Aorta (tissue), 5 donors: Measurements from ENCODE around the gene KANSL2. TPM values are rescaled to one million over a fixed set of nuclear protein-coding genes. Genes with fewer than 3 reads are reported as not detected.

Source experiments
- ATAC-seq: fragments of 200-7000 bp; cut with Tn5 transposase; one replicate; pipeline ENCODE4 v1.9.1; 2022; ENCODE audit warnings: moderate library complexity; ENCODE audit not compliant: low FRiP score
- DNase-seq, 2 donors: peaks; one replicate each; pipeline ENCODE4 v3.0.0-alpha.2; 2020
- H3K27ac ChIP-seq, 2 donors: one replicate each; pipeline ENCODE4 v1.5.1; 2013; ENCODE audit warnings: low read length in 2 of 2, mild to moderate bottlenecking in 2 of 2, moderate library complexity in 2 of 2, control low read depth in 1 of 2, inconsistent platforms in 1 of 2, low read depth in 1 of 2
- H3K27me3 ChIP-seq, 2 donors: one replicate each; pipeline ENCODE4 v1.6.1; 2013; ENCODE audit warnings: control low read depth in 1 of 2, low read length in 1 of 2, mild to moderate bottlenecking in 1 of 2, moderate library complexity in 1 of 2; ENCODE audit not compliant: insufficient read depth in 2 of 2, control insufficient read depth in 1 of 2
- H3K36me3 ChIP-seq, 2 donors: one replicate each; pipeline ENCODE4 v1.6.1; 2013; ENCODE audit warnings: control low read depth in 1 of 2, low read length in 1 of 2, mild to moderate bottlenecking in 1 of 2; ENCODE audit not compliant: insufficient read depth in 2 of 2, control insufficient read depth in 1 of 2
- H3K4me1 ChIP-seq, 2 donors: one replicate each; pipeline ENCODE4 v1.6.1; 2013; ENCODE audit warnings: low read length in 2 of 2, control low read depth in 1 of 2, mild to moderate bottlenecking in 1 of 2, moderate library complexity in 1 of 2; ENCODE audit not compliant: insufficient read depth in 2 of 2, control insufficient read depth in 1 of 2
- H3K4me3 ChIP-seq, 2 donors: one replicate each; pipeline ENCODE4 v1.5.1; 2013; ENCODE audit warnings: low read length in 2 of 2, control low read depth in 1 of 2, mild to moderate bottlenecking in 1 of 2
- H3K9me3 ChIP-seq: one replicate; pipeline ENCODE4 v1.6.1; 2013; ENCODE audit warnings: mild to moderate bottlenecking, low read length; ENCODE audit not compliant: control insufficient read depth
- WGBS, 2 donors: extraction: QIAGEN DNeasy Blood & Tissue Kit; methylation state at CpG; one replicate each; pipeline ENCODE4 v1.1.7; 2013; 5-methylcytosine and 5-hydroxymethylcytosine counted together
- intact Hi-C, 2 donors: fragments of 100-400 bp; cut with DNase I; formaldehyde crosslinking; loops; one replicate each; pipeline versions ENCODE4 v1.14.2 to v1.15.0; 2022
- microRNA-seq, 2 donors: library from miRNA; unstranded; fragments of <30 nt; microRNA quantifications; one replicate each; pipeline ENCODE4 v1.2.0, GENCODE V29; 2020
- polyA plus RNA-seq, 2 donors: library from polyadenylated mRNA; stranded (reverse); fragments of 200-250 nt; gene quantifications; one replicate each; pipeline ENCODE4 v1.2.3, GENCODE V29; 2013
- total RNA-seq, 2 donors: library from RNA; stranded (reverse); fragmentation: NEBNext Ultra II Directional; extraction: Animal tissue kit (Norgen Biotek cat#: 25700); gene quantifications; one replicate each; pipeline ENCODE4 v1.2.1, GENCODE V29; 2021
- donor health status: healthy with polysubstance abuse.
- donor health status: Bipolar disorder and iron deficiency.
- donor health status: DM: no; HTN: no; CAD: no.
- donor health status: DM: no; HTN: no; CAD: no.
- donor health status: DM: yes; HTN: yes; CAD: no.

Gene KANSL2
- total and polyA plus RNA-seq, 4 donors: 18.7 to 31.0 (median 24.5) TPM

DNA sequence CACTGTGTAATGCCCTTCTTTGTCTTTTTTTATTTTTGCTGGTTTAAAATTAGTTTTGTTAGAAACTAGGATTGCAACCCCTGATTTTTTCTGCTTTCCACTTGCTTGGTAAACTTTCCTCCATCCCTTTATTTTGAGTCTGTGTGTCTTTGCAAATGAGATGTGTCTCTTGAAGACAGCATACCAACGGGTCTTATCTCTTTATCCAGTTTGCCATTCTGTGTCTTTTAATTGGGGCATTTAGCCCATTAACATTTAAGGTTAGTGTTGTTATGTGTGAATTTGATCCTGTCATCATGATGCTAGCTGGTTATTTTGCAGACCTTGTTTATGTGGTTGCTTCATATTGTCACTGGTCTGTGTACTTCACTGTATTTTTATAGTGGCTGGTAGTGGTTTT, 68.7 kb downstream of the KANSL2 start:
- DNase-seq: no peak
- Histone ChIP-seq H3K36me3 (no peaks in the 10 kb centered on the region), H3K4me1 (no peaks in the 10 kb centered on the region), H3K27me3 (no peaks in the 10 kb centered on the region), H3K4me3 (no peak overlapping the region), H3K9me3 (peaks cover 4% of the 10 kb centered on the region), H3K27ac (no peak overlapping the region)
- ATAC-seq: no peak
- intact Hi-C loops: no loop called here
- 85 to 86% methylated on average over 1 of the region's 1 CpG for WGBS, 2 donors

Small RNA genes within 50 kb of the gene (microRNA-seq; reads per million reads assigned to microRNA genes)
- 0 to 4.2 reads per million in 2 donors for gene MIR1291

Other genes starting within 250 kb of the KANSL2 start
- not detected for gene ANP32D, start 209.7 kb downstream of the KANSL2 start, total RNA-seq
- not detected for gene ANP32D, start 209.7 kb downstream of the KANSL2 start, polyA plus RNA-seq
- under 1 TPM in 1 of 2 donors, not detected in 1; 0.65 TPM for gene C12orf54, start 199.7 kb downstream of the KANSL2 start, total RNA-seq
- gene C12orf54, start 199.7 kb downstream of the KANSL2 start, polyA plus RNA-seq: 1 to 10 TPM in 1 of 2 donors, not detected in 1; 2.5 TPM
- gene OR8S1, start 156.6 kb downstream of the KANSL2 start, total RNA-seq: not detected
- not detected for gene OR8S1, start 156.6 kb downstream of the KANSL2 start, polyA plus RNA-seq
- gene LALBA, start 112.2 kb downstream of the KANSL2 start, total RNA-seq: not detected
- gene LALBA, start 112.2 kb downstream of the KANSL2 start, polyA plus RNA-seq: not detected
- 10 to 100 TPM; 36.7 to 42.0 TPM for gene CCNT1, start 34.5 kb upstream of the KANSL2 start, total RNA-seq
- gene CCNT1, start 34.5 kb upstream of the KANSL2 start, polyA plus RNA-seq: 1 to 10 TPM; 3.9 to 7.4 TPM
- 10 to 100 TPM; 85.1 to 89.7 TPM for gene ADCY6, start 106.9 kb upstream of the KANSL2 start, total RNA-seq
- 10 to 100 TPM; 12.9 to 67.5 TPM for gene ADCY6, start 106.9 kb upstream of the KANSL2 start, polyA plus RNA-seq
- gene CACNB3, start 136.3 kb upstream of the KANSL2 start, total RNA-seq: 10 to 100 TPM; 20.5 to 30.8 TPM
- gene CACNB3, start 136.3 kb upstream of the KANSL2 start, polyA plus RNA-seq: 10 to 100 TPM in 1 of 2 donors, 1 to 10 TPM in 1; 7.3 to 39.3 TPM
- gene DDX23, start 169.9 kb upstream of the KANSL2 start, total RNA-seq: 10 to 100 TPM; 52.2 to 77.2 TPM
- 10 to 100 TPM; 25.9 to 48.1 TPM for gene DDX23, start 169.9 kb upstream of the KANSL2 start, polyA plus RNA-seq
- gene RND1, start 183.6 kb upstream of the KANSL2 start, total RNA-seq: 1 to 10 TPM; 3.7 TPM
- under 1 TPM; 0.56 to 0.88 TPM for gene RND1, start 183.6 kb upstream of the KANSL2 start, polyA plus RNA-seq
- 10 to 100 TPM; 35.7 to 41.4 TPM for gene FKBP11, start 243.3 kb upstream of the KANSL2 start, total RNA-seq
- gene FKBP11, start 243.3 kb upstream of the KANSL2 start, polyA plus RNA-seq: 10 to 100 TPM; 14.3 to 51.3 TPM